Stimulated activated CD4-positive, alpha-beta T cell treated with anti-CD3 and anti-CD28 coated beads, Interleukin-12 subunit alpha, Interleukin-12 subunit beta, amount 100 ng/mL, for 4 hours (primary cell): ENCODE data around the gene CRIM1.
"Not testable (repeated sequence)": the region's sequence is repeated elsewhere in the genome, so short reads cannot be mapped to it uniquely, and the experiment has no call there.

ENCODE experiments used
- DNase-seq: peaks from one replicate; pipeline ENCODE4 v3.0.0-alpha.2; 2020

Gene CRIM1

GRCh38 chr2:36355151-36355889 is at the start of gene CRIM1:
Gene CRIM1, plus strand, starts transcription at chr2:36355778. Its CDS starts 515 bp downstream, at chr2:36356293.
- peak; percentile 57 for DNase-seq

- DNase-seq: no peak
These were observed 48.1 kb upstream of the CRIM1 start for GRCh38 chr2:36307441-36307840.

- not testable (repeated sequence) for DNase-seq
These were observed 45.1 kb upstream of the CRIM1 start for GRCh38 chr2:36310444-36310843.

- DNase-seq: no peak
These were observed 37.0 kb upstream of the CRIM1 start for GRCh38 chr2:36318547-36318946.

GRCh38 chr2:36322108-36322507 is 33.5 kb upstream of the CRIM1 start:
- DNase-seq: no peak

GRCh38 chr2:36326286-36326685 is 29.3 kb upstream of the CRIM1 start:
- DNase-seq: no peak

- no peak for DNase-seq
These were observed 26.3 kb upstream of the CRIM1 start for GRCh38 chr2:36329251-36329650.

GRCh38 chr2:36329746-36330472 is 25.7 kb upstream of the CRIM1 start:
- DNase-seq: no peak

GRCh38 chr2:36330473-36331395 is 24.8 kb upstream of the CRIM1 start:
- DNase-seq: no peak

- DNase-seq: no peak
These were observed 22.1 kb upstream of the CRIM1 start for GRCh38 chr2:36333350-36334012.

- no peak for DNase-seq
These were observed 20.0 kb upstream of the CRIM1 start for GRCh38 chr2:36335597-36335996.

- no peak for DNase-seq
These were observed 19.3 kb upstream of the CRIM1 start for GRCh38 chr2:36336321-36336720.

- no peak for DNase-seq
These were observed 18.2 kb upstream of the CRIM1 start for GRCh38 chr2:36337354-36337753.

GRCh38 chr2:36338124-36338826 is 17.3 kb upstream of the CRIM1 start:
- DNase-seq: no peak

GRCh38 chr2:36338827-36339145 is 16.8 kb upstream of the CRIM1 start:
- DNase-seq: no peak

GRCh38 chr2:36339607-36340218 is 15.9 kb upstream of the CRIM1 start:
- DNase-seq: no peak

GRCh38 chr2:36343606-36344005 is 12.0 kb upstream of the CRIM1 start:
- DNase-seq: no peak

- no peak for DNase-seq
These were observed 6.9 kb upstream of the CRIM1 start for GRCh38 chr2:36348721-36349120.

GRCh38 chr2:36351291-36351690 is 4.3 kb upstream of the CRIM1 start:
- no peak for DNase-seq

- DNase-seq: no peak
These were observed 3.7 kb upstream of the CRIM1 start for GRCh38 chr2:36351736-36352349.

- DNase-seq: no peak
These were observed 2.9 kb upstream of the CRIM1 start for GRCh38 chr2:36352701-36353100.

GRCh38 chr2:36354811-36355150 is 797 bp upstream of the CRIM1 start:
- no peak for DNase-seq
